Prostate gland (tissue), 2 donors: Measurements from ENCODE around the gene COL9A2. TPM values are rescaled to one million over a fixed set of nuclear protein-coding genes. Genes with fewer than 3 reads are reported as not detected.
"Not testable (repeated sequence)": the region's sequence is repeated elsewhere in the genome, so short reads cannot be mapped to it uniquely, and the experiment has no call there.

Experiments
- DNase-seq: peaks from one replicate; pipeline ENCODE4 v3.0.0-alpha.2; 2019; ENCODE audit warnings: low spot score
- H3K27ac ChIP-seq, 2 donors: fragments of 200-600 bp; sonication (generic); 2 replicates each; pipeline ENCODE4 v1.5.1; 2017 to 2019
- H3K27me3 ChIP-seq: fragments of 200-600 bp; sonication (generic); replicated peaks from 2 replicates; pipeline ENCODE4 v1.5.1; 2019; ENCODE audit not compliant: insufficient read depth
- H3K36me3 ChIP-seq, 2 donors: fragments of 200-600 bp; sonication (generic); 1 replicate in 1 of 2; 2 replicates in 1 of 2; pipeline versions ENCODE4 v1.5.1 to v1.8.1; 2017 to 2019
- H3K4me1 ChIP-seq: fragments of 200-600 bp; sonication (generic); replicated peaks from 2 replicates; pipeline ENCODE4 v1.5.1; 2019
- H3K4me3 ChIP-seq, 2 donors: fragments of 200-600 bp; sonication (generic); 2 replicates each; pipeline ENCODE4 v1.5.1; 2017 to 2019
- H3K9me3 ChIP-seq: fragments of 200-600 bp; sonication (generic); 2 replicates; pipeline ENCODE4 v1.5.1; 2017
- CTCF ChIP-seq, 4 experiments: fragments of 200-600 bp in 2 of 4; fragments of 450-650 bp in 2 of 4; sonication (generic) in 2 of 4; IDR thresholded peaks; 1 replicate in 3 of 4; 2 replicates in 1 of 4; pipeline ENCODE4 v1.5.1; 2016 to 2019; ENCODE audit warnings: antibody characterized with exemption in 4 of 4, mild to moderate bottlenecking in 2 of 4, moderate library complexity in 2 of 4
- POLR2A ChIP-seq: fragments of 450-650 bp; IDR thresholded peaks from one replicate; pipeline ENCODE4 v1.6.1; 2016; ENCODE audit warnings: antibody characterized with exemption, mild to moderate bottlenecking
- POLR2AphosphoS5 ChIP-seq: sonication (generic); formaldehyde crosslinking; IDR thresholded peaks from one replicate; pipeline ENCODE4 v1.6.1; 2017; ENCODE audit warnings: antibody characterized with exemption
- WGBS: methylation state at CpG from one replicate; pipeline ENCODE4 v1.1.5; 2018; 5-methylcytosine and 5-hydroxymethylcytosine counted together
- intact Hi-C: fragments of 100-400 bp; cut with DNase I; formaldehyde crosslinking; loops from one replicate; pipeline ENCODE4 v1.14.2; 2022
- total RNA-seq, 2 donors: library from RNA; depleted of rRNA; stranded (reverse); fragments of >200 nt; gene quantifications; one replicate each; pipeline ENCODE4 v1.1.0, GENCODE V29; 2016

COL9A2 gene
- total RNA-seq, 2 donors from 2014 or later, result 16.1 to 27.6 TPM

GRCh38 chr1:40339420-40340323, 22.6 kb upstream of the COL9A2 start:
- H3K4me3 ChIP-seq, result no peak overlapping the region
- no peaks in the 10 kb centered on the region for H3K27me3 ChIP-seq
- intact Hi-C loops, result loop anchor here (5.0 kb wide), 2 partner anchors 73 to 187 kb away; no protein-coding TSS in a partner anchor
- 58% methylated on average over 6 of the region's 6 CpGs for WGBS
- H3K27ac ChIP-seq, result no peak overlapping the region
- TF ChIP-seq POLR2AphosphoS5 (no peak), POLR2A (no peak), CTCF (IDR thresholded peaks at IDR 0.05) (no peak)
- H3K9me3 ChIP-seq, result no peaks in the 10 kb centered on the region
- no peak for DNase-seq
- no peaks in the 10 kb centered on the region for H3K4me1 ChIP-seq
- H3K36me3 ChIP-seq, result no peaks in the 10 kb centered on the region

GRCh38 chr1:40338745-40339419, 21.8 kb upstream of the COL9A2 start:
- WGBS, result 15% methylated on average over 21 of the region's 21 CpGs
- peak; percentile 78 for DNase-seq
- H3K27ac ChIP-seq, result peak overlapping the region in 1 of 2 donors; percentile 32
- H3K4me3 ChIP-seq, result no peak overlapping the region
- no peaks in the 10 kb centered on the region for H3K27me3 ChIP-seq
- H3K36me3 ChIP-seq, result no peaks in the 10 kb centered on the region
- H3K9me3 ChIP-seq, result no peaks in the 10 kb centered on the region
- intact Hi-C loops, result loop anchor here (5.0 kb wide), 1 partner anchor 187 kb away; no protein-coding TSS in a partner anchor
- TF ChIP-seq POLR2AphosphoS5 (no peak), CTCF (IDR thresholded peaks at IDR 0.05) (peak; percentile 91 to 96 (median 94)), POLR2A (no peak)
- H3K4me1 ChIP-seq, result no peaks in the 10 kb centered on the region

GRCh38 chr1:40337443-40337842, 20.4 kb upstream of the COL9A2 start:
- no peaks in the 10 kb centered on the region for H3K36me3 ChIP-seq
- no peaks in the 10 kb centered on the region for H3K4me1 ChIP-seq
- no peak overlapping the region for H3K27ac ChIP-seq
- no peaks in the 10 kb centered on the region for H3K9me3 ChIP-seq
- H3K4me3 ChIP-seq, result no peak overlapping the region
- 84% methylated on average over 8 of the region's 8 CpGs for WGBS
- intact Hi-C loops, result loop anchor here (5.0 kb wide), 1 partner anchor 185 kb away; no protein-coding TSS in a partner anchor
- no peak for DNase-seq
- TF ChIP-seq POLR2A (no peak), CTCF (IDR thresholded peaks at IDR 0.05) (no peak), POLR2AphosphoS5 (no peak)
- no peaks in the 10 kb centered on the region for H3K27me3 ChIP-seq

GRCh38 chr1:40332695-40333094, 15.6 kb upstream of the COL9A2 start:
- Histone ChIP-seq H3K36me3 (no peaks in the 10 kb centered on the region), H3K4me1 (no peaks in the 10 kb centered on the region), H3K9me3 (no peaks in the 10 kb centered on the region), H3K4me3 (no peak overlapping the region), H3K27ac (no peak overlapping the region), H3K27me3 (no peaks in the 10 kb centered on the region)
- WGBS, result 79% methylated on average over 1 of the region's 1 CpG
- DNase-seq, result no peak
- intact Hi-C loops, result no loop called here
- TF ChIP-seq POLR2AphosphoS5 (no peak), POLR2A (no peak), CTCF (IDR thresholded peaks at IDR 0.05) (no peak)

GRCh38 chr1:40331403-40331802, 14.3 kb upstream of the COL9A2 start:
- H3K36me3 ChIP-seq, H3K27me3 ChIP-seq, intact Hi-C loops, H3K4me1 ChIP-seq, H3K9me3 ChIP-seq, DNase-seq, H3K27ac ChIP-seq, H3K4me3 ChIP-seq: not testable (repeated sequence)
- WGBS, result 96% methylated on average over 1 of the region's 1 CpG
